Left hindlimb (tissue), 1 donor: ENCODE measurements around the gene SST.

Experiments used
- DNase-seq: peaks from one replicate; pipeline ENCODE4 v3.0.0-alpha.2; 2018

SST gene

DNA sequence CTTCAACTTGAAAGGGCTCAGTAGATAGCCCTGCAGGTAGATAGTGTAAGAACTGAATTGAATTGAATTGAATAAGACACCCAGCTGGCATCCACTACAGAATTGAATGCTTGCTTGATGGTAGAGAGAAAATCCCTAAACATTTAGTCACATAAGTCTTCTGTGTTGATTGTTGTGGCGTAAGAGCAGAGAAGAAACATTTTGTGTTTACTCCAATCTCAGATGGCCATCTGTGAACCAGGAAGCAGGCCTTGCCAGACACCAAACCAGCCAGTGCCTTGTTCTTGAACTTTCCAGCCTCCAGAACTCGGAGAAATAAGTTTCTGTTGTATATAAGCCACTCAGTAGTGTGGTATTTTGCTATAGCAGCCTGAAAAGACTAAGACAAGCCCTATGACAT, 43.6 kb downstream of the SST start:
- DNase-seq, result no peak

DNA sequence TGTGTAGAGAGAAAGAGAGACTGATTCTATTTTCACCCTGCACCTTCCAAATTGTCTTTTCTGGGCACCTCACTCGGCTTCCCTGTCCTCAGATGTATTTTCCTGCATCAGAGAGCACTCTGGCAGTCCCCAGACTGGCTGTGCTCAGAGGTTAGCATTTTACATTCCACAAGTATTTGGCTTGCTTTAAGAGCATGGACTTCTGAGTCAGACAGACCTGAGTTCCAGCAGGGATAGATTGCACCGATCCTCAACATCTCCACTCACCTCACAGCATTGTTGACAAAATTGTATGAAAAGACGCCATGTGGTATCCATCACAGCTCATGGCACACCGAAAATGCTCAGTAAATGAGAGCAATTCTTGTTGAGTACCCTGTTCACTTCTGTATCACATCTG, 45.6 kb downstream of the SST start:
- DNase-seq, result no peak

DNA sequence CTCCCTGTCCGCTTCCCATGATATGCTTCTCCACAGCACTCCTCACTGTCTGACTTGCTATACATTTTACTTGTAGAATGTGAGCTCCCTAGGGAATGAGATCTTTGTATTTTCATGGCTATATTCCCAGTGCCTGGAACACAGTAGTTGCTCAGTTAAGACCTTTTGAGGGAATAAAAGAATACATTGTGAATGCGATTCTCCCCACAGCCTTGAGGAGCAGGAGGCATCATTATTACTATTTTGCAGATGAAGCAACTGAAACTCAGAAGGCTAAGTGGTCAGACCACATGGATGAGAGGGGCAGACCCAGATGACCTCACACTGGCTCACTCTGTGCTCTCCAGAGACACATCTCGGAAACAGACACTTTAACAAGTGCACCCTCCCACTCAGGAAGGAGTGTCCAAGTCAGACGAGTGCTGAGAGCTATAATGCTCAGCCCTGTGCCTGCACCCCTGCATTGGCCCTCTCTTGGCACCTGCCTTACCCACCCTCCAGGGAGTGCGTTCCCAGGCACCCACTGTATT, 46.8 kb downstream of the SST start:
- DNase-seq, result no peak

- DNase-seq, result no peak
Observed at GRCh38 chr3:187621881-187622280, 48.3 kb downstream of the SST start.

GRCh38 chr3:187619461-187619860, 50.7 kb downstream of the SST start:
- no peak for DNase-seq
